Measurements from ENCODE around the gene DLG3. TPM values are rescaled to one million over a fixed set of nuclear protein-coding genes. Genes with fewer than 3 reads are reported as not detected.

Gene DLG3
- polyA plus RNA-seq, 3 donors = 0.12 to 0.17 TPM; not detected in 1

DNA sequence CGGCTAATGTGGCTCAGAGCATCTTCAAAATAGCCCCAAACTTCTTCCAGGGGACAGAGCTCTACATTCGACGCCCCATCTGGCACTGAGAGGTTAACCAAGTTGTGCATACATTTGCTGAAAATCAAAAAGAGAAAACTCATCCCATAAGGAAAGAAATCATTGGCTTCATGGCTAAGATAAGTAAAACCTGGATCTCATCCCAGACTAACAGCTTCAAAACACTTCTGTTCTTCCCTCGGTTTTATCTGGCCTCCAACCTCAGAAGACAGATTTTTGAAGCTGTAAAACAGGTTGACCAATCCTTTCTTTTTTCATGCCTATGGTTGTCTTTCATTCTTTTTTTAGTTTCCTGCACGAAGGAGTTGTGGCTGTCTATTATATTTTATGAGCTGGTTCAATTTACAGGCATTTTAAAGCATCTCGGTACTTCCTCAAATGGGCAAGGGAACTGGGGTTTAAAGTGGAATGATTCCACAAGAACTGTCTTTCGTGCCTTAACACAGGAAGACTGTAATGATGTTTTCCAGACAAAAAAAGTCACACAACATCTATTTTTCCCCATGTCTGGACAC, 107.6 kb downstream of the DLG3 start:
- Histone ChIP-seq H3K36me3 (replicated peaks in 1 of 2; ENCODE audit: control insufficient read depth in 1 of 2, insufficient read depth in 2 of 2, low read length in 2 of 2) (no peaks in the 10 kb centered on the region), H3K9me3 (replicated peaks in 1 of 2; ENCODE audit: control insufficient read depth in 1 of 2, insufficient read depth in 1 of 2, low read length in 2 of 2) (no peaks in the 10 kb centered on the region), H2AFZ (ENCODE audit: insufficient read depth, low read depth, low read length, poor library complexity, severe bottlenecking) (no peak overlapping the region), H3K4me1 (ENCODE audit: control insufficient read depth in 1 of 2, insufficient read depth in 2 of 2, low read length in 2 of 2) (no peaks in the 10 kb centered on the region), H3K9ac (ENCODE audit: insufficient read depth, low read length, poor library complexity, severe bottlenecking) (no peak overlapping the region), H3K4me3 (replicated peaks in 1 of 3; ENCODE audit: low read depth in 2 of 3, low read length in 3 of 3) (no peak overlapping the region), H3K79me2 (ENCODE audit: insufficient read depth, low read length) (no peaks in the 10 kb centered on the region), H3K27ac (ENCODE audit: low read depth in 1 of 2, low read length in 2 of 2) (no peak overlapping the region), H3K27me3 (ENCODE audit: control insufficient read depth in 2 of 2, insufficient read depth in 2 of 2, low read length in 2 of 2) (no peaks in the 10 kb centered on the region), H3K4me2 (replicated peaks; ENCODE audit: extremely low read depth, low read length, poor library complexity, severe bottlenecking) (no peak overlapping the region), H4K20me1 (ENCODE audit: insufficient read depth, low read length) (no peaks in the 10 kb centered on the region)
- peaks cover 0 to 2% (median 0%) of the 10 kb centered on the region in 7 donors for H3K9me3 Mint-ChIP-seq
- H3K27me3 Mint-ChIP-seq (ENCODE audit: low read depth in 3 of 3) = peaks cover 0 to 1% (median 0%) of the 10 kb centered on the region in 3 donors
- H3K36me3 Mint-ChIP-seq = no peaks in the 10 kb centered on the region
- TF ChIP-seq, protein P1, sequence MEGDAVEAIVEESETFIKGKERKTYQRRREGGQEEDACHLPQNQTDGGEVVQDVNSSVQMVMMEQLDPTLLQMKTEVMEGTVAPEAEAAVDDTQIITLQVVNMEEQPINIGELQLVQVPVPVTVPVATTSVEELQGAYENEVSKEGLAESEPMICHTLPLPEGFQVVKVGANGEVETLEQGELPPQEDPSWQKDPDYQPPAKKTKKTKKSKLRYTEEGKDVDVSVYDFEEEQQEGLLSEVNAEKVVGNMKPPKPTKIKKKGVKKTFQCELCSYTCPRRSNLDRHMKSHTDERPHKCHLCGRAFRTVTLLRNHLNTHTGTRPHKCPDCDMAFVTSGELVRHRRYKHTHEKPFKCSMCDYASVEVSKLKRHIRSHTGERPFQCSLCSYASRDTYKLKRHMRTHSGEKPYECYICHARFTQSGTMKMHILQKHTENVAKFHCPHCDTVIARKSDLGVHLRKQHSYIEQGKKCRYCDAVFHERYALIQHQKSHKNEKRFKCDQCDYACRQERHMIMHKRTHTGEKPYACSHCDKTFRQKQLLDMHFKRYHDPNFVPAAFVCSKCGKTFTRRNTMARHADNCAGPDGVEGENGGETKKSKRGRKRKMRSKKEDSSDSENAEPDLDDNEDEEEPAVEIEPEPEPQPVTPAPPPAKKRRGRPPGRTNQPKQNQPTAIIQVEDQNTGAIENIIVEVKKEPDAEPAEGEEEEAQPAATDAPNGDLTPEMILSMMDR (IDR thresholded peaks at IDR 0.05) = no peak
- H3K4me1 Mint-ChIP-seq = no peaks in the 10 kb centered on the region
- H3K27ac Mint-ChIP-seq = no peak overlapping the region
- DNase-seq = no peak
- no peak overlapping the region for H3K4me3 Mint-ChIP-seq
- WGBS (ENCODE audit: insufficient coverage) = 100% methylated on average over 1 of the region's 7 CpGs
- intact Hi-C loops (cut with micrococcal nuclease) = no loop called here

DNA sequence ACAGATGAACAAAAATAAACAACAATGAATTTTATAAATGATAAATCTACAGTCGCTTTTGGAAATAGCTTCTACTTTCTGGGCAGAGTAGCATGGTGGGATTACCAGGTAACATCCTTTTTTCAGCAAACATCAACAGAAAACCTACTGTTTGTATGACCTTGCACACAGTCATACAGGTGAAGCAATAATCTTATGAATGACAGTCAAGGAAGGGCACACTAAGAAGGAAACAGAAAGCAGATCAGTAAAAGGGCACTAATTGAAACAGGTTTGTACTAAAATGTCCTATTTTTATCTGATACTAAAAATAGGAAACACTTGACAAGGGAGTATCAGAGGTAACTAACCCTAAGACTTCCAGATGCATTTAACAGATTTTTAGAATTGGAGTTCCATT, 108.9 kb downstream of the DLG3 start:
- Histone ChIP-seq H3K36me3 (replicated peaks in 1 of 2; ENCODE audit: control insufficient read depth in 1 of 2, insufficient read depth in 2 of 2, low read length in 2 of 2) (no peaks in the 10 kb centered on the region), H3K79me2 (ENCODE audit: insufficient read depth, low read length) (no peaks in the 10 kb centered on the region), H3K9me3 (replicated peaks in 1 of 2; ENCODE audit: control insufficient read depth in 1 of 2, insufficient read depth in 1 of 2, low read length in 2 of 2) (no peaks in the 10 kb centered on the region), H3K27ac (ENCODE audit: low read depth in 1 of 2, low read length in 2 of 2) (no peak overlapping the region), H3K4me2 (replicated peaks; ENCODE audit: extremely low read depth, low read length, poor library complexity, severe bottlenecking) (no peak overlapping the region), H3K4me1 (ENCODE audit: control insufficient read depth in 1 of 2, insufficient read depth in 2 of 2, low read length in 2 of 2) (no peaks in the 10 kb centered on the region), H4K20me1 (ENCODE audit: insufficient read depth, low read length) (no peaks in the 10 kb centered on the region), H3K9ac (ENCODE audit: insufficient read depth, low read length, poor library complexity, severe bottlenecking) (no peak overlapping the region), H2AFZ (ENCODE audit: insufficient read depth, low read depth, low read length, poor library complexity, severe bottlenecking) (no peak overlapping the region), H3K4me3 (replicated peaks in 1 of 3; ENCODE audit: low read depth in 2 of 3, low read length in 3 of 3) (no peak overlapping the region), H3K27me3 (ENCODE audit: control insufficient read depth in 2 of 2, insufficient read depth in 2 of 2, low read length in 2 of 2) (no peaks in the 10 kb centered on the region)
- H3K4me1 Mint-ChIP-seq = no peaks in the 10 kb centered on the region
- no peak for DNase-seq
- peaks cover 0 to 2% (median 1%) of the 10 kb centered on the region in 3 donors for H3K27me3 Mint-ChIP-seq (ENCODE audit: low read depth in 3 of 3)
- intact Hi-C loops (cut with micrococcal nuclease) = no loop called here
- H3K4me3 Mint-ChIP-seq = no peak overlapping the region
- TF ChIP-seq, protein P1 (IDR thresholded peaks at IDR 0.05) = no peak
- H3K27ac Mint-ChIP-seq = no peak overlapping the region
- H3K9me3 Mint-ChIP-seq = peaks cover 0 to 5% (median 0%) of the 10 kb centered on the region in 7 donors
- WGBS (ENCODE audit: insufficient coverage) = no CpG with 5 or more reads among the region's 1 CpG
- H3K36me3 Mint-ChIP-seq = no peaks in the 10 kb centered on the region

Data from CD14-positive monocyte (primary cell).